Measurements from ENCODE around the gene LY6G6C.

- TF ChIP-seq CTCF (IDR thresholded peaks at IDR 0.05) (no peak), POLR2AphosphoS5 (IDR thresholded peaks at IDR 0.05) (no peak)
Measured at GRCh38 chr6:31765559-31765909, 44.0 kb upstream of the LY6G6C start.

Measured in breast epithelium (tissue), 3 donors.